Nephron (organoid): ENCODE data around the gene PPP4R2.

Experiments
- H3K27ac Mint-ChIP-seq, 3 experiments: 2 replicates each; pipeline ENCODE4 v1.8.0; 2020; ENCODE audit warnings: mixed read lengths in 3 of 3, mild to moderate bottlenecking in 2 of 3, moderate library complexity in 1 of 3
- H3K27me3 Mint-ChIP-seq: 2 replicates; pipeline ENCODE4 v1.8.0; 2021; ENCODE audit warnings: low read depth, mild to moderate bottlenecking, moderate library complexity, mixed read lengths
- H3K36me3 Mint-ChIP-seq: 2 replicates; pipeline ENCODE4 v1.8.0; 2020; ENCODE audit warnings: low read depth, mixed read lengths
- H3K4me1 Mint-ChIP-seq: 2 replicates; pipeline ENCODE4 v1.8.0; 2020; ENCODE audit warnings: mixed read lengths
- H3K4me3 Mint-ChIP-seq, 3 experiments: 2 replicates each; pipeline ENCODE4 v1.8.0; 2020; ENCODE audit warnings: mild to moderate bottlenecking in 3 of 3, mixed read lengths in 3 of 3, moderate library complexity in 2 of 3
- H3K9me3 Mint-ChIP-seq: 2 replicates; pipeline ENCODE4 v1.8.0; 2020; ENCODE audit warnings: mixed read lengths
- CTCF ChIP-seq, 3 experiments: fragments of 200-600 bp; sonication (generic); IDR thresholded peaks; one replicate each; pipeline ENCODE4 v1.5.0; 2021; ENCODE audit warnings: antibody characterized with exemption in 3 of 3; ENCODE audit not compliant: unreplicated experiment in 3 of 3

PPP4R2 gene

GRCh38 chr3:72973031-72973723, 23.4 kb upstream of the PPP4R2 start:
- peaks cover 39% of the 10 kb centered on the region for H3K36me3 Mint-ChIP-seq
- no peaks in the 10 kb centered on the region for H3K4me1 Mint-ChIP-seq
- no peaks in the 10 kb centered on the region for H3K9me3 Mint-ChIP-seq
- peaks cover 4% of the 10 kb centered on the region for H3K27me3 Mint-ChIP-seq
- H3K27ac Mint-ChIP-seq: peak overlapping the region; percentile 21 to 33 (median 31)
- H3K4me3 Mint-ChIP-seq: no peak overlapping the region
- TF ChIP-seq CTCF (IDR thresholded peaks at IDR 0.05; ENCODE audit: unreplicated experiment in 3 of 3): no peak

GRCh38 chr3:72973786-72974185, 22.8 kb upstream of the PPP4R2 start:
- Mint-ChIP-seq H3K4me3 (no peak overlapping the region), H3K27me3 (peaks cover 4% of the 10 kb centered on the region), H3K4me1 (no peaks in the 10 kb centered on the region), H3K27ac (peak overlapping the region in 1 of 3 experiments; percentile 31), H3K9me3 (no peaks in the 10 kb centered on the region), H3K36me3 (peaks cover 35% of the 10 kb centered on the region)
- no peak for TF ChIP-seq CTCF (IDR thresholded peaks at IDR 0.05; ENCODE audit: unreplicated experiment in 3 of 3)

- H3K9me3 Mint-ChIP-seq: no peaks in the 10 kb centered on the region
- no peaks in the 10 kb centered on the region for H3K4me1 Mint-ChIP-seq
- peaks cover 32% of the 10 kb centered on the region for H3K36me3 Mint-ChIP-seq
- H3K4me3 Mint-ChIP-seq: no peak overlapping the region
- no peak overlapping the region for H3K27ac Mint-ChIP-seq
- peaks cover 4% of the 10 kb centered on the region for H3K27me3 Mint-ChIP-seq
- TF ChIP-seq CTCF (IDR thresholded peaks at IDR 0.05; ENCODE audit: unreplicated experiment in 3 of 3): no peak
Measured at GRCh38 chr3:72974956-72975355, 21.7 kb upstream of the PPP4R2 start.

- Mint-ChIP-seq H3K4me3 (no peak overlapping the region), H3K36me3 (peaks cover 28% of the 10 kb centered on the region), H3K4me1 (no peaks in the 10 kb centered on the region), H3K9me3 (no peaks in the 10 kb centered on the region), H3K27ac (no peak overlapping the region), H3K27me3 (peaks cover 4% of the 10 kb centered on the region)
- no peak for TF ChIP-seq CTCF (IDR thresholded peaks at IDR 0.05; ENCODE audit: unreplicated experiment in 3 of 3)
Measured at GRCh38 chr3:72976281-72976741, 20.3 kb upstream of the PPP4R2 start.

GRCh38 chr3:72977060-72977808, 19.4 kb upstream of the PPP4R2 start:
- no peak overlapping the region for H3K4me3 Mint-ChIP-seq
- H3K4me1 Mint-ChIP-seq: no peaks in the 10 kb centered on the region
- H3K36me3 Mint-ChIP-seq: peaks cover 23% of the 10 kb centered on the region
- TF ChIP-seq CTCF (IDR thresholded peaks at IDR 0.05; ENCODE audit: unreplicated experiment in 3 of 3): peak in 1 of 3 experiments; percentile 9
- no peak overlapping the region for H3K27ac Mint-ChIP-seq
- H3K9me3 Mint-ChIP-seq: no peaks in the 10 kb centered on the region
- peaks cover 4% of the 10 kb centered on the region for H3K27me3 Mint-ChIP-seq
